BLaER1 (cell line): ENCODE measurements around the gene PLK5.
"Not testable (repeated sequence)": the region's sequence is repeated elsewhere in the genome, so short reads cannot be mapped to it uniquely, and the experiment has no call there.

Experiments used
- H3K27ac ChIP-seq: shearing (Covaris generic); formaldehyde crosslinking; 2 replicates; pipeline ENCODE4 v1.8.1; 2022
- H3K27me3 ChIP-seq: shearing (Covaris generic); formaldehyde crosslinking; 2 replicates; pipeline ENCODE4 v1.8.1; 2022
- H3K36me3 ChIP-seq: shearing (Covaris generic); formaldehyde crosslinking; 2 replicates; pipeline ENCODE4 v1.8.1; 2022
- H3K4me1 ChIP-seq: shearing (Covaris generic); formaldehyde crosslinking; 2 replicates; pipeline ENCODE4 v1.8.1; 2022
- H3K4me2 ChIP-seq: shearing (Covaris generic); formaldehyde crosslinking; 2 replicates; pipeline ENCODE4 v1.8.1; 2022
- H3K4me3 ChIP-seq: shearing (Covaris generic); formaldehyde crosslinking; 2 replicates; pipeline ENCODE4 v1.8.1; 2022
- H3K9ac ChIP-seq: shearing (Covaris generic); formaldehyde crosslinking; 2 replicates; pipeline ENCODE4 v1.8.1; 2022
- H3K9me3 ChIP-seq: shearing (Covaris generic); formaldehyde crosslinking; 2 replicates; pipeline ENCODE4 v1.8.1; 2022
- H4K20me1 ChIP-seq: shearing (Covaris generic); formaldehyde crosslinking; 2 replicates; pipeline ENCODE4 v1.8.1; 2022
- Cebpa-rat ChIP-seq: shearing (Covaris generic); IDR thresholded peaks from 2 replicates; pipeline ENCODE4 v1.8.1; 2022

The PLK5 gene

GRCh38 chr19:1531587-1531986 lies 7.7 kb downstream of the PLK5 start:
- Histone ChIP-seq H3K27me3 (no peaks in the 10 kb centered on the region), H3K27ac (no peak overlapping the region), H3K4me1 (peaks cover 14% of the 10 kb centered on the region), H3K4me2 (no peak overlapping the region), H4K20me1 (no peaks in the 10 kb centered on the region), H3K4me3 (no peak overlapping the region), H3K36me3 (no peaks in the 10 kb centered on the region), H3K9me3 (no peaks in the 10 kb centered on the region), H3K9ac (no peak overlapping the region)
- no peak for TF ChIP-seq Cebpa-rat

GRCh38 chr19:1532003-1532402 lies 8.1 kb downstream of the PLK5 start:
- H3K9me3 ChIP-seq, result no peaks in the 10 kb centered on the region
- no peak overlapping the region for H3K4me3 ChIP-seq
- no peaks in the 10 kb centered on the region for H4K20me1 ChIP-seq
- no peak overlapping the region for H3K27ac ChIP-seq
- no peaks in the 10 kb centered on the region for H3K27me3 ChIP-seq
- no peak overlapping the region for H3K4me2 ChIP-seq
- H3K4me1 ChIP-seq, result peaks cover 14% of the 10 kb centered on the region
- no peak overlapping the region for H3K9ac ChIP-seq
- TF ChIP-seq Cebpa-rat, result no peak
- no peaks in the 10 kb centered on the region for H3K36me3 ChIP-seq

DNA sequence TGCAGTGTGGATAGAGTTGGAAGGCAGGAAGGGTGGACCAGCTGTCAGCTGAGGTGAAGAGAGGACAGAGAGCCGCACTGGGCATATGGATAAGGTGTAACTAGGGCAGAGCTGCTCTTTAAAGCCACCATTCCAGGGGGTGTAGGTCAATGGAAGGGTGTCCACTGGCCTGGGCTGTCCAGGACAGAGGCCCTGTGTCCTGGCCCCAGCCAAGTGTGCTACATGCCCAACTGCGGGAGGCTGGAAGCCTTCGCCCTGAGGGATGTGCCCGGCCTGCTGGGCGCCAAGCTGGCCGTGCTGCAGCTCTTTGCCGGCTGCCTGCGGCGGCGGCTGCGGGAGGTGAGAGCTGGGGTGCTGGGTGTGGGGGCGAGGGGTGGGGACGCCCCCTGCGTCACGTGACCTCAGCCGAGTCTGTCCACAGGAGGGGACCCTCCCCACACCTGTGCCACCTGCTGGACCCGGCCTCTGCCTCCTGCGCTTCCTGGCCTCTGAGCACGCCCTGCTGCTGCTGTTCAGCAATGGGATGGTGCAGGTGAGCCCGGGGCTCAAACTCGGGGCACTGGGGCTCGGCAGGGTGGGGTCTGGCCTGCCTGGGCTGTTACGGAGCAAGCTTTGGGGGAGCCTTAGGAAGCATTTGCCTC lies 9.8 kb downstream of the PLK5 start:
- H3K4me2 ChIP-seq, result 0 out of 2 replicates have a peak overlapping the region, but pooled peaks have one; percentile 34

DNA sequence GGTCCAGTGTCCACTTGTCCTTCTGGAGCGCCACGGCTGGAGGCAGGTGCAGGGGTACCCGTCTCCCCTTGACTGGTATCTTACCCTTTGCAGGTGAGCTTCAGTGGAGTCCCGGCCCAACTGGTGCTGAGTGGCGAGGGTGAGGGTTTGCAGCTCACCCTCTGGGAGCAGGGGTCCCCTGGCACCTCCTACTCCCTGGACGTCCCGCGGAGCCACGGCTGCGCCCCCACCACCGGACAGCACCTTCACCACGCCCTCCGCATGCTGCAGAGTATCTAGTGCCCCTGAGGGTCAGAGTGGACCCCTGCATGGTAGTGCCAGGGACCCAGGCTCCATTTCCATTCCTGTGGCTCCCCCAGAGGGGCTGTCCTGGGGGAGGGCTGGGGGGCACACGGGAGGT lies 11.1 kb downstream of the PLK5 start:
- H3K36me3 ChIP-seq, result no peaks in the 10 kb centered on the region
- no peak overlapping the region for H3K9ac ChIP-seq
- H4K20me1 ChIP-seq, result no peaks in the 10 kb centered on the region
- no peaks in the 10 kb centered on the region for H3K27me3 ChIP-seq
- no peak overlapping the region for H3K27ac ChIP-seq
- H3K4me3 ChIP-seq, result no peak overlapping the region
- no peak overlapping the region for H3K4me2 ChIP-seq
- TF ChIP-seq Cebpa-rat, result no peak
- H3K9me3 ChIP-seq, result no peaks in the 10 kb centered on the region
- H3K4me1 ChIP-seq, result peaks cover 21% of the 10 kb centered on the region

More for the DNA sequence above, 9.8 kb downstream of the PLK5 start:
- Histone ChIP-seq H3K36me3 (no peaks in the 10 kb centered on the region), H3K27me3 (no peaks in the 10 kb centered on the region), H3K9ac (no peak overlapping the region), H3K4me3 (no peak overlapping the region), H3K27ac (no peak overlapping the region), H3K4me1 (peaks cover 16% of the 10 kb centered on the region), H4K20me1 (no peaks in the 10 kb centered on the region), H3K9me3 (no peaks in the 10 kb centered on the region)
- TF ChIP-seq Cebpa-rat, result no peak

- not testable (repeated sequence) for H4K20me1 ChIP-seq, H3K9me3 ChIP-seq, H3K27me3 ChIP-seq, H3K4me3 ChIP-seq, H3K36me3 ChIP-seq, H3K4me2 ChIP-seq, H3K27ac ChIP-seq, H3K9ac ChIP-seq
- H3K4me1 ChIP-seq, result peaks cover 28% of the 10 kb centered on the region
These were observed 11.8 kb downstream of the PLK5 start for GRCh38 chr19:1535699-1536098.

DNA sequence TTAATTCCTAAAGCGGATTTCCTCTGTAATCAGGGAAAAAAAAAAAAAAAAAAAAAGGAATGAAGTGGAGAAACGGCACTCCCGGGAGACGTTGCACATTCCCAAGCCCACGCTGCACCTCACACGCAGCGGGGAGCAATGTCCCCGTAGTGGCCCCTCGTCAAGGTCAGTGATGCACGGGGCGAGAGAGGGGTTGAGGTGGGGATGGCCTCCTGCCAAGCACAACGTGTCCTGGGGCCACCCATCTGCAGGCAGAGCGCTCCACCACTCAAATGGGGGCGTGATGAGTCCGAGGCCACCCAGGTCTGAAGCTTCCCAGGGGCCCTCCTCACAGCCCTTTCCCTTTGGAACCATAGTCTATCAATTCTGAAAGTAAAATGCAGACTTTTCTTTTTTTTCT lies 15.1 kb downstream of the PLK5 start:
- no peaks in the 10 kb centered on the region for H3K27me3 ChIP-seq
- H3K27ac ChIP-seq, result no peak overlapping the region
- H3K4me2 ChIP-seq, result 0 out of 2 replicates have a peak overlapping the region, but pooled peaks have one; percentile 5
- no peak for TF ChIP-seq Cebpa-rat
- no peaks in the 10 kb centered on the region for H3K36me3 ChIP-seq
- no peak overlapping the region for H3K4me3 ChIP-seq
- no peak overlapping the region for H3K9ac ChIP-seq
- H3K4me1 ChIP-seq, result peaks cover 29% of the 10 kb centered on the region
- no peaks in the 10 kb centered on the region for H4K20me1 ChIP-seq
- H3K9me3 ChIP-seq, result no peaks in the 10 kb centered on the region

DNA sequence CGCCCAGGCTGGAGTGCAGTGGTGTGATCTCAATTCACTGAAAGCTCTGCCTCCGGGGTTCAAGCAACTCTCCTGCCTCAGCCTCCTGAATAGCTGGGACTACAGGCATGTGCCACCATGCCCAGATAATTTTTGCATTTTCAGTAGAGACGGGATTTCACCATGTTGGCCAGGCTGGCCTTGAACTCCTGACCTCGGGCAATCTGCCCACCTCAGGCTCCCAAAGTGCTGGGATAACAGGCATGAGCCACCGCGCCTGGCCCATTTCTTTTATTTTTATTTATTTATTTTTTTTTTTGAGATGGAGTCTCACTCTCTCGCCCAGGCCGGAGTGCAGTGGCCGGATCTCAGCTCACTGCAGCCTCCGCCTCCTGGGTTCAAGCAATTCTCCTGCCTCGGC lies 15.9 kb downstream of the PLK5 start:
- H3K4me3 ChIP-seq, H3K36me3 ChIP-seq, H3K9ac ChIP-seq, H3K27me3 ChIP-seq, H3K9me3 ChIP-seq, H3K27ac ChIP-seq, H4K20me1 ChIP-seq, H3K4me2 ChIP-seq: not testable (repeated sequence)
- H3K4me1 ChIP-seq, result peaks cover 29% of the 10 kb centered on the region

GRCh38 chr19:1540365-1540925 lies 16.6 kb downstream of the PLK5 start:
- Histone ChIP-seq H3K27me3 (no peaks in the 10 kb centered on the region), H3K9me3 (no peaks in the 10 kb centered on the region), H3K27ac (no peak overlapping the region), H4K20me1 (no peaks in the 10 kb centered on the region), H3K4me3 (no peak overlapping the region), H3K9ac (no peak overlapping the region), H3K4me2 (peak overlapping the region; percentile 26; the same call in 1 of the 2 replicates), H3K36me3 (no peaks in the 10 kb centered on the region), H3K4me1 (peaks cover 29% of the 10 kb centered on the region)
- TF ChIP-seq Cebpa-rat, result no peak

- peaks cover 28% of the 10 kb centered on the region for H4K20me1 ChIP-seq
- no peak for TF ChIP-seq Cebpa-rat
- peaks cover 8% of the 10 kb centered on the region for H3K4me1 ChIP-seq
- H3K27me3 ChIP-seq, result no peaks in the 10 kb centered on the region
- peaks cover 25% of the 10 kb centered on the region for H3K36me3 ChIP-seq
- no peak overlapping the region for H3K27ac ChIP-seq
- H3K9me3 ChIP-seq, result peaks cover 12% of the 10 kb centered on the region; the same call in 1 of the 2 replicates
- no peak overlapping the region for H3K4me2 ChIP-seq
- H3K4me3 ChIP-seq, result no peak overlapping the region
- H3K9ac ChIP-seq, result no peak overlapping the region
These were observed 25.6 kb downstream of the PLK5 start for GRCh38 chr19:1549332-1549945.

GRCh38 chr19:1551068-1552040 lies 27.5 kb downstream of the PLK5 start:
- no peak overlapping the region for H3K27ac ChIP-seq
- peaks cover 39% of the 10 kb centered on the region for H3K36me3 ChIP-seq
- no peak overlapping the region for H3K4me3 ChIP-seq
- no peak for TF ChIP-seq Cebpa-rat
- no peak overlapping the region for H3K4me2 ChIP-seq
- peaks cover 40% of the 10 kb centered on the region for H4K20me1 ChIP-seq
- peaks cover 12% of the 10 kb centered on the region; the same call in 1 of the 2 replicates for H3K9me3 ChIP-seq
- no peak overlapping the region for H3K9ac ChIP-seq
- no peaks in the 10 kb centered on the region for H3K27me3 ChIP-seq
- H3K4me1 ChIP-seq, result peaks cover 3% of the 10 kb centered on the region
